Effector CD8-positive, alpha-beta T cell (primary cell): ENCODE measurements around the gene TAP1.
A peak's percentile ranks its signal among the peaks of the same experiment; 100 is the strongest.
"Not testable (repeated sequence)": the region's sequence is repeated elsewhere in the genome, so short reads cannot be mapped to it uniquely, and the experiment has no call there.

ENCODE experiments used
- DNase-seq: peaks from one replicate; lab custom pipeline; 2025; lab: John Stamatoyannopoulos, UW
- total RNA-seq, 4 experiments: gene quantifications; one replicate each; lab custom pipeline; 2026; lab: John Stamatoyannopoulos, UW

TAP1 gene
- total RNA-seq = 298 to 696 (median 375) reads per million in 4 experiments

DNA sequence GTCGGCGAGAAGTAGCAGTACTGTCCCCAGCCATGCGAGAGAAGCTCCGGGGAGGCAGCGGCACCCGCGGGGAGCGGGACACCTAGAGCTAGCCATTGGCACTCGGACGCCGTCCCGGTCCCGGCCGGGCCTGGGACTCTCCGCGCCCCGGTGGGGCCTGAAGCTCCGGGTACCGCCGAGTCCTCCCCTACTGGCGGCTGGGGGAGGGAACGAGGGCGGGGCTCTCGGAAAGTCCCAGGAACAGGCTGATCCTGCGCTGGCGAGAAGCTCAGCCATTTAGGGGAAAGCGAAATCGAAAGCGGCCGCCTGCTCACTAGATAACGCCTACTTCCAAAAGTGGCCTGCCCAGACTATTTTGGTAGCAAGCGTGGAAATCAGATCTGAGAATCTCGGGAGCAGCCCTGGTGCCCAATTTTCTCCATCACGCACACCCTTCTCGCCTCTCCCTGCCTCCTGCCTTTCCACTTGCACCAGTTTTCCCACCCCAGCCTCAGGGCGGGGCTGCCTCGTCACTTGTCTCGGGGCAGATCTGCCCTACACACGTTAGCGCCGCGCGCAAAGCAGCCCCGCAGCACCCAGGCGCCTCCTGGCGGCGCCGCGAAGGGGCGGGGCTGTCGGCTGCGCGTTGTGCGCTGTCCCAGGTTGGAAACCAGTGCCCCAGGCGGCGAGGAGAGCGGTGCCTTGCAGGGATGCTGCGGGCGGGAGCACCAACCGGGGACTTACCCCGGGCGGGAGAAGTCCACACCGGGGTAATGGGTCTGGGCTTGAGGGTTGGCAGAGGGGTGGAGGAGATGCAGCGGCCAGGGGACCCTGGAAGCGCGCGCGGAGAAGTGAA, at the start of gene TAP1, which contains the start of gene PSMB9:
TSS of gene TAP1 (minus strand) at position 164 of the 835 bp plus-strand sequence. CDS start at position 96, 68 bp downstream.
TSS of gene PSMB9 (plus strand) at position 652 of the 835 bp plus-strand sequence. CDS start at position 690, 38 bp downstream.
- DNase-seq = peak; percentile 88

- no peak for DNase-seq
Observed at GRCh38 chr6:32895006-32895345, 41.5 kb upstream of the TAP1 start.

- DNase-seq = peak; percentile 95
Observed at GRCh38 chr6:32894085-32895005, 40.8 kb upstream of the TAP1 start.

DNA sequence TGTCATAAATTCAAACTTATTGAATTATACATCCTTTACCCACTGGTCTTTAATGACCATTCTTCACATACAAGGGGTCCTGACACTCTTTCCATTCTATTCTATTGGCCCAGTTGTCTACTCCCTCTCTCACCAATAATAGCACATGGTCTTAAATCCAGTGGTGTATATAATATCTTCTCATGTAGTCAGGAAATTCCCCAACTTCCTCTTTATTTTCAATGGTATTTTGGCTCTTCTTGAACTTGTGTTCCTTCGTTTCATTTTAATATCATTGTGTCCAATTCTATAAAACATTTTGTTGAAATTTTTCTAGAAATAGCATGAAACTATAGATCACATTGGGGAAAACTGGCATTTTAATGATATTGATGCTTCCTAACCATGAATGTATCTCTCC, 37.3 kb upstream of the TAP1 start:
- no peak for DNase-seq

GRCh38 chr6:32889533-32889932, 36.0 kb upstream of the TAP1 start:
- no peak for DNase-seq

DNA sequence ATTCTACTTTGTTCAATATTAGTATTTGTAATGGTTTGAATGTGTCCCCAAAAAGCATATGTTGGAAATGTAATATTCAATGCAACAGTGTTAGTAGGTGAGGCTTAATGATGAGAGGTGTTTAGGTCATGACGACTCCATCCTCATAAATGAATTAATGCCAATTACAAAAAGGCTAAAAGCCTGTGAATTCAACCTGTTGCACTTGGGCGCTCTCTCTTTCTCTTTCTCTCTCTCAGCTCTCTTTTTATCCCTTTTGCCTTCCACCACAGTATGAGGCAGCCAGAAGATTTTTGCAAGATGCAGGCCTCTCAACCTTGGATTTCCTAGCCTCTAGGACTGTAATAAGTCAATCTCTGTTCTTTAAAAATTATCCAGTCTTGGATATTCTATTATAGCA, 35.1 kb upstream of the TAP1 start:
- no peak for DNase-seq

DNA sequence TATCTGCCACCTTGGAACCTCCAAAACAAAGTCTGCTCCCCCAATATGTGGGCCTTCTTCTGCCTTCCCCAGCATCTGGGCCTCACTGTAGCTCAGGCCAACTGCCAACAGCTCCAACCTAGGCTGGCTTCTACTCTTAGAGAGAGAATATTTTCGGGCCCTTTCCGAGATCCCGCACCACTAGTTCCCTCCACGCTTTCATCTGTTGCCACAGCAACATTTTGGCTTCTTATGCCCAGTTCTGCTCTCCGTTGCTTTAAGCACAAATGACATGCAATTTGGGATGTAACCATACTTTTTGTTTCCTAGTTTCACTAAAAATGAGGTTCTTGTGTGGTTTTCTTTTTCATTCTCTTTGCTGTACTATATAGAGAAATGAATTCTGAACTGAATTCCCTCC, 34.1 kb upstream of the TAP1 start:
- DNase-seq = no peak

DNA sequence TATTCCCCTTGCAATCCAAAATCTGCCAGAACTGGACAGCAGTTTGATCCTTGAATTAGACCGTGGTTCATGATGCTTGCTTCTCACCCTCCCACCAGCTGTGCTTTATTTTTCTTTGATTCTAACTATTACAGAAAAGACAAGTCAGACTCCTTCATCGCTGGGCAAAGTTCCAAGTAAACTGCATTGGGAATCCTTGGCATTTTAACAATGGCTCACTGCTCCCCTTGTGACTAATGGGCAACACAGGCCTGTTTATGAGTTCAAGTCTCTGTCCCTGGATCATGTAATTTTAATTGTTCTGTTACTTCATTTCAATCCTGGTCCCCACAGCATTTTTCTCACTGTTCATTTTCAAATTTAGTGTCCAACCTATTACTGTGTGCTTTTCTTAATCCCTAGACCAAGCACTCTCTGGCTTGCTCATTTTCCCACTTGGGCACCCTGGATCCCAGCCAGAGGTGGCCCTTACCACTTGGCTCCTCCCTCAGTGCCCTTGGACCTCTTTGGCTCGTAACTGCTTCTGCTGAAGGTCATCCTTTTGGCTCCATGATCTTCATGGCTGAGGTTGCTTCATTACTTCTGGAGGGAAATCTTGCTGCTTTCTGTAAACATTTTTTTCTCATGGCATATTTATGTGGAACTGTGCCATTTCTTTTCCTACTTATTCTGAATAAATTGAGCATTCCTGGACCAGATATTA, 33.3 kb upstream of the TAP1 start:
- no peak for DNase-seq

DNA sequence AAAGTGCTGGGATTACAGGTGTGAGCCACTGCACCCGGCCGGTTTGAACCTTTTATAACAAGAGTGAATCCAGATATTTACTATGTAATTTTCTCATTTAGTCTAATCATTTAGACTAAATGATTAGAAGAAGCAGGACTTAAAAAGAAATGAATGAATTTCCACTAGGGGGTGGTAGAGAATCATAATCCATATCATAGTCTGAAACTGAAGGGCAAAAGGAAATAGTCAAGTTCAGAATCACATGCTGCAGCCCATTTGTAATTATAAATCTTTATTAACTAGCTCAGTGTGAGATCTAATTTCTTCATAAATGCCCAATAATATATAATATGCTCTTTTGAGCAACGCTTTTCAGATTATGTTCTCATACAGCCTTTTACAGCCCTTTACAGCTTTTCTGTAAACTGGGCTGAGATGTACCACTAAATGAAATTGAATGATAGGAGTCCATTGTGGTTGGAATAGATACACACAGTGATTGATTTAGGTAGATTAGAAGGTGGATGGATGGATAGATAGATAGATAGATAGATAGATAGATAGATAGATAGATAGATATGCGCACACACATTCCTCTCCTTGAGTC, 32.3 kb upstream of the TAP1 start:
- DNase-seq = no peak

GRCh38 chr6:32883789-32884188, 30.3 kb upstream of the TAP1 start:
- DNase-seq = no peak

DNA sequence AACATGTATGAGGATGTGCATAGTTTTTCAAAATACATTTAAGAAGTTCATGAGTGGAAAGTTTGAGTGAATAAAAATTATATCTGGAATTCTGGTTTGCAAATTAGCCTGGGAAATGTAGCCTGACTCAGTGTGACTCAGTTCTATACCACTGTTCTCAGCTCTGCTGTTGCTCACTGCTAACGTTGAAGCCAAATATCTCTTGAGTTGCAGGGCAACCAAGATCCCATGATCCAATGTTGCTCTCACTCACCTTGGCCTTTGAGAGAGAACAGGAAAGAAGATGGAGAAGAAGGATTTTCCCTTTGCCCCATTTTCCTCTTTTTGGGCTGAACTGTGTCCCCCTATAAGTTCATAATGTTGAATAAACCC, 29.4 kb upstream of the TAP1 start:
- DNase-seq = no peak

- DNase-seq = not testable (repeated sequence)
Observed at GRCh38 chr6:32880962-32881361, 27.5 kb upstream of the TAP1 start.

GRCh38 chr6:32879691-32880090, 26.2 kb upstream of the TAP1 start:
- no peak for DNase-seq

- no peak for DNase-seq
Observed at GRCh38 chr6:32876603-32877002, 23.1 kb upstream of the TAP1 start.

DNA sequence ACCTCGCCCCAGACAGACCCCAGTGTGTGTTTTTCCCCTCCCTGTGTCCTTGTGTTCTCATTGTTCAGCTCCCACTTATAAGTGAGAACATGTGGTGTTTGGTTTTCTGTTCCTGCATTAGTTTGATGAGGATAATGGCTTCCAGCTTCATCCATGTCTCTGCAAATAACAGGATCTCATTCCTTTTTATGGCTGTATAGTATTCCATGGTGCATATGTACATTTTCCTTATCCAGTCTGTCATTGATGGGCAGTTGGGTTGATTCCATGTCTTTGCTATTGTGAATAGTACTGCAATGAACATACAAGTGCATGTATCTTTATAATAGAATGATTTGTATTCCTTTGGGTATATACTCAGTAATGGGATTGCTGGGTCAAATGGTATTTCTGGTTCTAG, 20.4 kb upstream of the TAP1 start:
- not testable (repeated sequence) for DNase-seq

DNA sequence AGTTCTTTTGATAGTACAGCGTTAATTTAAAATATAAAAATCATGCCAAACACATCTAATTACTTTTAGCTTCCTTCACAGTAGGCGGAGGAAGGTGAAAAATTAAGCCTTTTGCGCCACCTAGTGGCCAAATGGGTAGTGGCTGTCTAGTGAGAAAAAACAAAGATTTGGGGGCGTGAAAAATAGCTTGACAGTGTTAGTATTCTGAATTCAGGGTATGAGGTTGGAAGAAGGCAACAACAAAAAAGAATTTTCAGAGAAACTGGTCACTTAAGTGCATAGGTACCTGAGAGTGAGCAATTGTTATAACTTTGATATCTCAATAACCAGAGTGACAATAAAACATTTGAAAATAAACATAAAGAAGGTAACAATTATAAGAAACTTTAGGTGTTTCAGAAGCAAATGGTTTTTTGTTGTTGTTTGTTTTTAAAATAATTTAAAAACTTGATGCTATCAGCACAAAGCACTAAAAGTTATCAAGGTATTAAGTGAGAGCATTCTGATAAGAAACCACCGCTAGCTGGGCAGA, 14.8 kb upstream of the TAP1 start:
- DNase-seq = peak; percentile 86

- no peak for DNase-seq
Observed at GRCh38 chr6:32867554-32868256, 14.2 kb upstream of the TAP1 start.

DNA sequence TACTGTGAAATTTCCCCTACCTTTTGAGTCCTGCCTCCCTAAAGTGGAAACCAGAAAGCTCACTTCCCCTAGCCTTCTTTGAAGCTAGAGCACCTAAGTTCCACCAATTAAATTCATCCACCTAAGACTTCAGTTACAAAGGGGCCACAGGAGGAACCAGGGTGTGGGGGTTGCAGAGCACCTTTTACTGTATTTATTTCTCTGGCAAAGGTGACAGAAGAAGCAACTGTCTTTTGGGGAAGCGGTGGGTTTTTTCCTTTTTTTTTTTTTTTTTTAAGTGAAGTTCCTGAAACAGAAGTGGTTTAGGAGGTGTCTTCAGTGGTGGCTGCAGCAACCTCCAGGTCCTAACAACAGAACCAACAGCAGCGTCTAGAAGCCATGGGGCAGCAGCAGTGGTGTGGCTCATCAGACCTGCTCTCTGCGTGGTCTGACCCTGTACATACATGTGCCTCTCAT, 13.5 kb upstream of the TAP1 start:
- DNase-seq = no peak

DNA sequence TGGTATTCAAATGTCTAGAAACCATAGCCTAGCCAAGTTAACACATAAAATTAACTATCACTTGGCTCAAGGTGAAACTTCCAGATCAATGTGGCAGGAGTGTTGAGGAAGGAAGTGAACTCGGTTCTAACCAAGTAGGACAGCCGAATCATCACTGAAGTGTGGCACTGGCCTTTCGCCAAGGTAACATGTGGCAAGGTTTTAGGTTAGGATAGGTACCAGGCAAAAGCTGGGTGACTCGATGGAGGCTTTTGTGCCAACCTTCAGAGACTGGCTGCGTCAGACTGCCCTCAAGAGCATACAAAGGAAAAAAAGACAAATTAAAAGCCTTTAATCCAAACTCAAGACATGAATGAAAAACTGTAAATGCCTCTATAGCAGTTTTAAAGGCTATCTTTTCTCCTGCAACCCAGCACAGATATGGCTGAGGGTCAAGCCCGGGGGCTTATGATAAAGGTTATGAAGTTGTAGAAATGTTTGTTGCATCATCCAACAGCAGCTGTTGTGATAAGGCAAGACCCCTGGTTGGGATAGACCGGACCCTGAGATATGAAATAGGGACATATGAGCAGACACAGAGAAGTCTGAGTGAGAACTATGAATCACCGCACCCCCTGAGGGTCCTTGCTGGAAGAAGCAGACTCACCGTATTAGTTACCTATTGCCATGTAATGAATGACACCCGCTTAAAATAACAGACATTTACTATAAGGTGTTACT, 12.4 kb upstream of the TAP1 start:
- DNase-seq = no peak

DNA sequence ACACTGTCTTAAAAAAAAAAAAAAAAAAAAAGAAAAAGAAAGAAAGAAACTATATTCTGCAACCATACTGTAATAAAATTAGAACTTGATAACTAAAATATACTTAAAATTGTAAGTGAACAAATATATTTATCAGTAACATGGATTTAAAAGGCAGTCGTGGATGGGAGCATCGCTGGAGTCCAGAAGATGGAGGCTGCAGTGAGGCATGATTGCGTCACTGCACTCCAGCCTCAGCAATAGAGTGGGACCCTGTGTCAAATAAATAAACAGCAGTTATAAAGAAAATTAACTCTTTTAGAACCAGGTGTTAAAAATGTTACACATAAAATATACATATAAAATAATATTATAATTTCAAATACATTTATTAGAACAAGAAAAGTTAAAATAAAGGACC, 9.2 kb upstream of the TAP1 start:
- DNase-seq = no peak
